Loucy (cell line): ENCODE results near the gene PRDM5.

Experiments used
- CTCF ChIP-seq: fragments of 200-600 bp; sonication (generic); conservative IDR thresholded peaks from 2 replicates; pipeline ENCODE4 v1.5.1; 2014; ENCODE audit warnings: mild to moderate bottlenecking, antibody characterized with exemption, low read length
- EZH2phosphoT487 ChIP-seq: fragments of 200-600 bp; IDR thresholded peaks from 2 replicates; pipeline ENCODE4 v1.6.1; 2018; ENCODE audit warnings: antibody characterized with exemption, mild to moderate bottlenecking, moderate library complexity, borderline replicate concordance

- TF ChIP-seq CTCF = no peak
- TF ChIP-seq EZH2phosphoT487 = no peak
Measured at GRCh38 chr4:120733968-120734367, 188.6 kb downstream of the PRDM5 start.
